Activated effector memory CD4-positive, alpha-beta T cell treated with Interleukin-2 at 50 U/mL for 16 hours (primary cell): ENCODE data around the gene NUMBL.

ENCODE experiments used
- DNase-seq: peaks from one replicate; pipeline ENCODE4 v3.0.0-alpha.2; 2020

Gene NUMBL

GRCh38 chr19:40716031-40716481 is 25.6 kb upstream of the NUMBL start:
- DNase-seq = peak; percentile 34

DNA sequence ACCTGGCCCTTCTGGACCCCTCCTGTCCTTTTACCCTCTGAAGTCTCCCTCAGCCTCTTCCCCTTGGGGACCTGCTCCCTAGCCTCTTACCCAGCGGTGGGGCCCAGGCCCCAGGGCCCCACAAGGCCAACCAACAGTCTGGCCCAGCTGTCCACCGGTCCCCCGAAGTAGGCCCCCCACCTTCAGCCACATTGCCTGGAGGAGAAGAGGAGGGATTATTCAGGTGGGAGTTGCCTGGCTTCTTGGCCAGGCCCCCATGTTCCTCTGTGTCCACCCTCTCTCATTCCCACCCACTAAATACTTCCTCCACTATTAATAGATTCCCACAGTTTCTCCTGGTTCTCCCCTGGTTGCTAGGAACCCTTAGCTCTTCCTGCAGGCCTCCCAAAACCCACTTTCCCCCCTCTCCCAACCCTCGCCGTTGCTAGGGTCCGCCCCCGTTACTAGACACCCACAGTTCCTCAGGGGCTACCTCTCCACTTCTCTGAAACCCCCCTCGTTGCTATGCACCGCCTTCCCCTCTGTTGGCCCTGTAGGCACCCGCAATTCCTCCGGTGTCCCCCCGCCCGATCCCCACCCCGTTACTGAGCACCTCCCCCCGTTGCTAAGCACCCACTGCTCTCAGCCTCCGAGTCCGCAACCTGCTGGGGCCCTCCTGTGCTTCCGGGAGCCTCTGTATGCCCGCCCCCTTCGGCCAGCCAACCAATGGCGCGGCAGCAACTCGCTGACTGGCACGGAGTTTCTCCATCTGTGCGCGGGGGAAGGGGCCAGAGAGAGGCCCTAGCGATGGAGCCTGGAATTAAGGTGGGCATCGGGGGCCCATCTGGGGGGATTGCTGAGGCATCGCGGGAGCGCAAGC is 24.2 kb upstream of the NUMBL start:
- peak; percentile 91 for DNase-seq

DNA sequence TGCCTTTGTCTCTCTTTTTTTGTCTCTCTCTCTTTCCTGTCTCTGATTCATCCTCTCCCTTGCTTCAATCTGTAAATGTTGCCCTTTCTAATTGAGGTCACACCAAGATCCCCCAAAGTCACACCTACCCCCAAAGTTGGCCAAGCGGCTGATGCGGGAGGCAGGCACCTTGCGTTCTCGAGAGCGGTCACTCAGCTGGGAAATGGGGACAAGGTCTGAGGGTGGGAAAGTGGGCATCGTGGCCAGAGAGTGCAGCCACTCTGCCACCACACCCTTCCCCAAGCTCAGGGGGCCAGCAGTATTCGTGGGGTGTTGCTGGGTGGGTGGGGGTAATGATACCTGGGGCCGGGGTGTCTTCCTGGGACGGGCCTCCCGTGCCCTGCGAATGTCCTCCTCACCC is 23.5 kb upstream of the NUMBL start:
- no peak for DNase-seq

DNA sequence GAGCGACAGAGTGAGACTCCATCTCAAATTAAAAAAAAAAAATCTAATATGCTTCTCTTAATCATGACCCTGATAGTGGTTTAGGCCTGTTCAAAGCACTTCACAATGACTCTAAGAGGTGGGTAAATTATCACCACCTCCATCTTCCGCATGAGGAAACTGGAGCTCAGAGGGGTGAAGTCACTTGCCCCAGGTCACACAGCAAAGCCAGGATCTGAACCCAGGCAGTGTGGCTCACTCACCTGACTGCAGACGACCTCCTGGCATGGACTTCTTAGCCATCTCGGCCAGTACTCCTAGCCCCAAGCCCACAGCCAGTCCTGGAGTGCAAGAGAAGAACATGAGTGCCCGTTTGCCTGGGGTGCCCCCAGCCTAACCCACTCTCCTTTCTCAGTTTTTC is 19.4 kb upstream of the NUMBL start:
- DNase-seq = no peak

- DNase-seq = no peak
Observed at GRCh38 chr19:40707615-40708014, 17.2 kb upstream of the NUMBL start.

- no peak for DNase-seq
Observed at GRCh38 chr19:40705950-40706619, 15.6 kb upstream of the NUMBL start.

DNA sequence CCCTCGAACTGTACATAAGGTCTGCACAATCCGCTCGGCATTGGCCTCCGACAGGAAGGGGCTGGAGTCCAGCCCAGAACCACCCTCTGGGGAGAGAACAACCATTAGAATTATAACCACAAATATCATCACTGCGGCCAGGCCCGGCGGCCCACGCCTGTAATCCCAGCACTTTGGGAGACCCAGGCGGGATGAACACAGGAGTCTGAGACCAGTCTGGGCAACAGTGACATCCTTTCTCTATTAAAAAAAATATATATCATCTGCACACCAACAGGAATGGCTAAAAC is 14.9 kb upstream of the NUMBL start:
- DNase-seq = no peak

- no peak for DNase-seq
Observed at GRCh38 chr19:40704491-40705361, 14.3 kb upstream of the NUMBL start.

- DNase-seq = no peak
Observed at GRCh38 chr19:40703029-40703755, 12.7 kb upstream of the NUMBL start.

DNA sequence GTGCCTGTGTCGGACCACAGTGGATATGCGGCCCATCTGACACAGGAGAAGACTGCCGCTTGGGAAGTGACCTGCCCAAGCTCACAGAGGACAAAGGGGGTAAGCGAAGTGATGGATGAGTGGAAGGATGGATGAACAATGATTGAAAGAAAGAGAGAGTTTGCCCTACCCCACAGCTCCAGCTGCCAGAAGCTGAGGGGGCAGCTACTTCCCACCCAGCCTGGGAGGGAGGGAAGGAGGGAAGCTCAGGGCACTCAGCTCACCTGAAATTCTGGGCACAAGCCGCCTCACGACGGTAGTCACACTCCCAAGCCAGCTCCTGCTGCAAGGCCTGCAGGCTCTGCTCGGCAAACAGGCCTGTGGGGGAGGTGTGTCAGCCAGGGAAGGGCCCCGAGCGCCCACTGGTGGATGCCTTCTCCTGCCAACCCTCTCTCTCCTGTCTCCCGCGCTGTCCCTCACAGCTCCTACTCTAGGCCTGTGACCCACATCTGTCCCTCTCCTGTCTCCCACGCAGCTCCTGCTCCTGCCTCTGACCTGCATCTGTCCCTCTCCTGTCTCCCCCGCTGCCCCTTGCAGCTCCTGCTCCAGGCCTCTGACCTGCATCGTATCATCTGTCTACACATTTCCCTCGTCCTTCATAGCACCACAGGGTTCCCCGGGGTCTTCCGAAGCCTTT is 12.0 kb upstream of the NUMBL start:
- no peak for DNase-seq

DNA sequence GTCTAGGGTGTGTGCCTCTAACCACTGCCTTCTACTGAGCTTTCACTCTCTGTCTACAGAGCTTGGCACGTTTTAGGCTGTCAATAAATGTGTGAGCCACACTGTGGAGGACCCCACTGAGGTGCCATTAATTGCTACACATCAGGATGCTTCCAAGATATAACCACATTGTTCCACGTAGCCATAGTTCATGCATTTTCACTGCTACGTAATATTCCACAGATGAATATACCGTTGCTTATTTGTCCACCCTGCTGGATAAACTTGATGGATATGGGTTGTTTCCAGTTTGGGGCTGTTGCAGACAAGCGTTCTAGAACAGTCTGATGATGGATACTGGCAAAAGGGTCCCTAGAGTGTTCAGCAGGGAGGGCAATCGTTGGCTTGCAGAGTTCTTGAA is 11.3 kb upstream of the NUMBL start:
- no peak for DNase-seq

DNA sequence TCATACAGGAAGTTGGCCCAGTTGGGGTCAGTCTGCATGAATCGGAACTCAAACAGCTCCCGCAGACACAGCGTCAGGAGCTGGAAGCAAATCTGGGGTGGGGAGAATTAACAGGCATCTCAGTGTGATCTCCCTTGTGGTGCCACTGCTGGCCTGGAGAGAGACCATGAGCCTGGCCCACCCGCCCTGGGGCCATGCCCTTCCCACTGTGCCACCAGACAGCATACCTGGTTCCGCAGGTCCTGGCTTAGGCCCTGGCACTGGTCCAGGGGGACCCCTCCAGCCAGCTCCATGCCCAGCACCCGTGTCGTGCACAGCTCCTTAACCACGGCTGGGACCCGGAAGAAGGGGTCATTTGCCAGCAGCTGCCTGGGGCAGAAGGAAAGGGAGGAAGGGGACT is 9.6 kb upstream of the NUMBL start:
- DNase-seq = no peak

DNA sequence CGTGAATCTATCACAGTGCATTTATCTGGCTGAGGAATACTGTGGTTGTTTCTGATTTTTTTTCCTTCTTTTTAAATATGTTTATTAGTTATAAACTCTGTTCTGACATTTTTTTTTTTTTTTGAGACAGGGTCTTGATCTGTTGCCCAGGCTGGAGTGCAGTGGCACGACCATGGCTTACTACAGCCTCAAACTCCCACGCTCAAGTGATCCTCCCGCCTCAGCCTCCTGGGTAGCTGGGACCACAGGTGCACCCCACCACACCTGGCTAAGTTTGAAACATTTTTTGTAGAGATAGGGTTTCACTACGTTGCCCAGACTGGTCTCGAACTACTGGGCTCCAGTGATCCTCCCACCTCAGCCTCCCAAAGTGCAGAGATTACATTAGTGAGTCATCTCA is 6.6 kb upstream of the NUMBL start:
- DNase-seq = no peak

DNA sequence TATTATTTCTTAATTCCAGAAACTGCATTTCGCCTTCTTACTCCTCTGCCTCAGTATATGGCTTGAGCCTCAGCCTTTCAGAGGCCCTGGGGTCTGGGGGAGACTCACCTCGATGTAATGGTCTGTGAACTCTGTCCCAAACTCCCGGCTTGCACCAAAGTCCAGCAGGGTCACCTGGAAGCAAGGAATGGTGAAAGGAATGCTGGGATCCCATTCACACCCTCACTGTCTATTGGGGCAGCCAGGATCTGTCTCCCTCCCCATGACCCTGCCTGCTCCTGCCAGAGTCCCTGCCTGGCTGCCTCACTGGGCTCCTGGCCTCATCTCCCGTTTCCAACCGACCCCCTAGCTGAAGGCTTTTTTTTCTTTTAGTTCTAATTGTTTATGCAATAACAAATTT is 5.4 kb upstream of the NUMBL start:
- DNase-seq = no peak

GRCh38 chr19:40693896-40694295 is 3.4 kb upstream of the NUMBL start:
- no peak for DNase-seq

- no peak for DNase-seq
Observed at GRCh38 chr19:40693150-40693788, 2.8 kb upstream of the NUMBL start.

DNA sequence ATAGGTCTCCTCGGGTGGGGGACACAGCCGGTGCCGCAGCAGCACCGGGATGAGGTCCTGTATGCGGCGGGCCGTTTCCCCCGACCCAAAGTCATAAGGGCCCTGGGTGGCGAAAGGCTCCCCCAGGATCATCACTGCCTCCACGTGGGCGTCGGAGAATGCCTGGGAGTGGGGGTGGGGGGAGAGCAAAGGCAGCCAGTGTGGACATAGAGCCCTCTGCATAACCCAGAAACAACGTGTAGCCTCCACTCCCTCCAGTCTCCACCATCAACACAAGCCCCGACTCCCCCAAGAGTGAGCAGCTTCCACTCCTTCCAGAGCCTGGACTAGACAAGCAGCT is 1.7 kb upstream of the NUMBL start:
- DNase-seq = no peak

- no peak for DNase-seq
Observed at GRCh38 chr19:40691421-40692211, 1.2 kb upstream of the NUMBL start.

DNA sequence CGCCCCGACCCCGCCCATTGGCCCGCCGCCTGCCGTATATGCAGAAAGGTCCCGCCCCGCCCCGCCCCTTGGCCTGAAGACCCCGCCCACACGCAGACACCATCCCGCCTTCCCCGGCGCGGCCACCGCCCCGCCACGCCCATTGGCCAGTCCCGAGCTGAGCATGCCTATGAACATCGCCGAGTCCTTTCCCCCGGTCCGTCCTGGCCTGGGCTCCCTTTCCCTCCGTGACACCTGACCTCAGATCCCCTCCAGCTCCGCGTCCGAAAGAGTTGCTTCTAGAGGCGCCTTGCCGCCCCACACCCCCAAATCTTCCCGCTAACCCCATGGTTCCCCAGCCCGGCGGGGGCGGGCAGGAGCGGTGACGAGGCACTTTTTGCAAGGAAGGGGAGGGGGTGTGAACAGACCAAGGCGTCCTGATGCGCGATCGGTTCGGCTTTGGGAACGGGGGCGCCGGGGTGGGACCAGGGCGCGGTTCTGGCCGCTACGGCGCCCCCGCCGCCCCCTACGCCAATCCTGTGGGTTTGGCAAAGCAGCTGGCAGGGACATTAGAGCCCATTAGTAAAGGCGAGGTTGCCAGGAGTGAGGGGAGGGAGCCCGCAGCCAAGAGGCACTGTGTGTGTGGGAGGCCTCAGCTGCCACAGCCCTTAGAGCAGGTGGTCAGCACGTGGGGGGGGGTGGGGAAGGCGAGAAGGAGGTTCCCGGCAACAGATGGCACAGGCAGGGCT is 406 bp upstream of the NUMBL start:
- peak; percentile 78 for DNase-seq

DNA sequence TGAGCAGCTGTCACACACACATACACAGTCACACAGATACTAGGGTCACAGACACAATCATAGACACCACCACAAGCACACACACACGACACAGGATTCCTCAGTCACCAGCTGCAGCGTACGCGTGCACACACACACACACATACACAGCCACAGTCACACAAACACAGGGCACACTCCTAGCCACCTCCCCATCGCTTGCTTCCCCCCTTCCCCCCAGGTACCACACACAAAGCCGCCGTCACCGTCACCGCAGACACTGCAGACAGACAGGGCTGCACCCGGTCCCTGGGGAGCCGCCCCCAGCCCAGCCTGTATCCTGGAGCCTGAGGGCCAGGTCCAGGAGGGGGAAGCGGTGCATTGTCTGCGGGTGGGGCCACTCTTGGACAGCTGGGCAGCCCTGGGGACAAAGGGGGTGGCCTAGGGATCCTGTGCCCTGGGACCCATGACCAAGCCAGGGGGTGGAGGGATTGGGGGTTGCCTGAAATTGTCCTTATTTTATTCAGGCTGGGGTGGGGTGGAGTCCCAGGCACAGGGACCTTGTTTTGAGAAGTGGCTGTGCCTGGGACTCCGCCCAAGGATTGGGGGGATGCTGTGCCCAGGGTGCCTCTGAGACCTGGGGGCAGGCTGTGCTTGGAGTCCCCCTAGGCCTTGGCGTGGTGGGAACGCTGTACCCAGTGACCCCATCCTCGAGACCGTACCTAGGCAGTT is 957 bp downstream of the NUMBL start:
- no peak for DNase-seq
